Thyroid gland (tissue), 4 donors: ENCODE results near the gene MAGEB17.

ENCODE experiments used
- POLR2A ChIP-seq, 2 donors: fragments of 450-650 bp; IDR thresholded peaks; one replicate each; pipeline ENCODE4 v1.6.1; 2017; ENCODE audit warnings: antibody characterized with exemption in 2 of 2, mild to moderate bottlenecking in 2 of 2, moderate library complexity in 1 of 2
- TF ChIP-seq, protein P1 (sequence below), 6 experiments: fragments of 200-600 bp in 3 of 6; fragments of 450-650 bp in 3 of 6; sonication (generic) in 3 of 6; IDR thresholded peaks; one replicate each; pipeline ENCODE4 v1.5.1; 2016 to 2019; ENCODE audit warnings: antibody characterized with exemption in 6 of 6, mild to moderate bottlenecking in 2 of 6, inconsistent platforms in 1 of 6, moderate library complexity in 1 of 6

GRCh38 chrX:16140448-16140847 is 26.8 kb upstream of the MAGEB17 start:
- TF ChIP-seq, protein P1, sequence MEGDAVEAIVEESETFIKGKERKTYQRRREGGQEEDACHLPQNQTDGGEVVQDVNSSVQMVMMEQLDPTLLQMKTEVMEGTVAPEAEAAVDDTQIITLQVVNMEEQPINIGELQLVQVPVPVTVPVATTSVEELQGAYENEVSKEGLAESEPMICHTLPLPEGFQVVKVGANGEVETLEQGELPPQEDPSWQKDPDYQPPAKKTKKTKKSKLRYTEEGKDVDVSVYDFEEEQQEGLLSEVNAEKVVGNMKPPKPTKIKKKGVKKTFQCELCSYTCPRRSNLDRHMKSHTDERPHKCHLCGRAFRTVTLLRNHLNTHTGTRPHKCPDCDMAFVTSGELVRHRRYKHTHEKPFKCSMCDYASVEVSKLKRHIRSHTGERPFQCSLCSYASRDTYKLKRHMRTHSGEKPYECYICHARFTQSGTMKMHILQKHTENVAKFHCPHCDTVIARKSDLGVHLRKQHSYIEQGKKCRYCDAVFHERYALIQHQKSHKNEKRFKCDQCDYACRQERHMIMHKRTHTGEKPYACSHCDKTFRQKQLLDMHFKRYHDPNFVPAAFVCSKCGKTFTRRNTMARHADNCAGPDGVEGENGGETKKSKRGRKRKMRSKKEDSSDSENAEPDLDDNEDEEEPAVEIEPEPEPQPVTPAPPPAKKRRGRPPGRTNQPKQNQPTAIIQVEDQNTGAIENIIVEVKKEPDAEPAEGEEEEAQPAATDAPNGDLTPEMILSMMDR (IDR thresholded peaks at IDR 0.05), result no peak
- no peak for TF ChIP-seq POLR2A (IDR thresholded peaks at IDR 0.05)
